HG03439 (cell line): ENCODE data around the gene FGB.

Source experiments
- ATAC-seq: cut with Tn5 transposase; IDR thresholded peaks from one replicate; pipeline ENCODE4 v1.9.1; 2021; ENCODE audit warnings: mild to moderate bottlenecking, moderate library complexity; ENCODE audit not compliant: unreplicated experiment

The FGB gene

DNA sequence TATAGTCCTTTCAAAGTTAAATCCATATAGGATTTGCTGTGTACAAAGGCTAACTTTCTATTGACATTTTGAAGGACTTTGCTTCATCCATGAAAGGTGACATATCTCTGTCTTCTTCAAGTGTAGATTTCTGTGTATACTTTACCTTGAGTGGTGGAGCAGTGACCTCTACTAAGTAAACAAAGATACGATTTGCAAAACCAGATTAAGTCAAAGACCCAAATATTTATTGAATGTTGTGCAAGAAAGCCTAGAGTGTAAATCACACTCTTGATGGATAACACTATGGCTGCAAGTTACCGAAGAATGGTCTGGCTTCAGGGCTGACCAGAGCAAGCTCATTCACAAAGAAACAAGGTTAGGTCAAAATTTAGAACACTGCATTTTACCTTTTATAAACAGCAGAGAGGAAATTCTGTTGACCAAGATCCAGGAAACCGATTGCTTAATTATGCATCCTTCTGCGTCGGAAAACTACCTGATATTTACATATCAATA, 55.1 kb downstream of the FGB start:
- no peak for ATAC-seq

DNA sequence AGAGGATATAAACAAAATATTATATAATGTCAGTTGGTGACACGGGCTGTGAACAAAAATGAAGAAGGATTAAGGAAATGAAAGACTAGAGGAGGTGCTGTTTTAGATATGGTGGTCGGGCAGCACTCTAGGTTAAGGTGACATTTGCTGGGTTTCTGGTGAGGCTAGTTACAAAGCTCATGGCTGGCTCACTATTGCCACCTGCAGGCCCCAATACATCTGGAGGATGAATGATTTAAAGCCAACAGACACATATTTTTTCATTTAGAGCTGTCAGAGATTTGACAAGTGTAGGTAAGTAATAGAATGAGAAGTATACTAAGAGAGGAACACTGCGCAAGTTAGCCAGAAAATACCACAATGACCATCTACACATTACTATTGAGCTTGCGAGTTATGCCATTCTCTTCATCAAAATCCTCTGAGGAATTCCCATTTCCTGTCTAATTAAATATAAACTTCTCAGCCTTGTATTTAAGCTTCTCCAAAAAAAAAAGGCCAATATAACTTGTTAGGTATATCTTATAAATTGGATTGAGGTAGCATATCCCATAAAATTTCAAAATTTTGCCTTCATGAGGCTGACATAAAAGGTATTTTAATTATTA, 56.0 kb downstream of the FGB start:
- peak; percentile 68 for ATAC-seq

DNA sequence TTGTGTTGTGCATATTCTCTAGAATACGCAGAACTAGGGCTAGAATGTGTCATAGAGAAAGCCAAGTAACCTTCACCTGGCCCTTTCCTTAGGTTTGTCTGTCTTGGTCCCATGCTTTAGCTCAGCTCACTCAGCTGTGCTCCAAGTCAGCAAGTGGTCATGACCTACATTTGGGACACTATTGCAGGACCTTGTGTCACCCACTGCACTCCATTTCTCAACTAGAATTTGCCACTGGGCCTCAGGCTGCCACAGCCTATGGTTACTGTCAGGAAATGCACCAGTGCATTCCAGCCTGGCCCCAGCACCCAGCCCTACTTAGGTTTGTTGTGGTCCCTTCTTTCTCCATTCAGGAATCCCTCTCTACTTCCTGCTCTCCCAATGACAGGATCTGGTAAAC, 57.3 kb downstream of the FGB start:
- no peak for ATAC-seq
